Heart right ventricle (tissue), 16 donors: Measurements from ENCODE around the gene PTHLH. TPM values are rescaled to one million over a fixed set of nuclear protein-coding genes. Genes with fewer than 3 reads are reported as not detected.

Experiments used
- ATAC-seq, 8 donors: fragments of 200-7000 bp; cut with Tn5 transposase; one replicate each; pipeline ENCODE4 v1.9.1; 2020; ENCODE audit warnings: mild to moderate bottlenecking in 8 of 8, moderate library complexity in 8 of 8, moderate number of reproducible peaks in 1 of 8
- DNase-seq, 2 donors: peaks; one replicate each; pipeline ENCODE4 v3.0.0-alpha.2; 2020
- H3K27ac ChIP-seq, 10 donors: fragments of 200-600 bp; sonication (generic) in 2 of 10; one replicate each; pipeline versions ENCODE4 v1.5.0 to v1.8.0; 2020 to 2022; ENCODE audit warnings: mild to moderate bottlenecking in 3 of 10
- H3K27me3 ChIP-seq, 7 donors: fragments of 200-600 bp; one replicate each; pipeline ENCODE4 v1.8.0; 2021 to 2022; ENCODE audit warnings: mild to moderate bottlenecking in 2 of 7
- H3K36me3 ChIP-seq, 9 donors: fragments of 200-600 bp; sonication (generic) in 1 of 9; one replicate each; pipeline versions ENCODE4 v1.5.0 to v1.8.0; 2020 to 2022; ENCODE audit warnings: mild to moderate bottlenecking in 2 of 9
- H3K4me1 ChIP-seq, 9 donors: fragments of 200-600 bp; sonication (generic) in 1 of 9; one replicate each; pipeline versions ENCODE4 v1.5.0 to v1.8.0; 2020 to 2022; ENCODE audit warnings: mild to moderate bottlenecking in 4 of 9
- H3K4me3 ChIP-seq, 10 donors: fragments of 200-600 bp; sonication (generic) in 2 of 10; one replicate each; pipeline versions ENCODE4 v1.5.0 to v1.8.0; 2020 to 2022; ENCODE audit warnings: mild to moderate bottlenecking in 7 of 10, moderate library complexity in 2 of 10
- H3K9me3 ChIP-seq, 11 donors: fragments of 200-600 bp in 10 of 11; sonication (generic) in 2 of 11; one replicate each; pipeline versions ENCODE4 v1.5.0 to v1.8.0; 2013 to 2022; ENCODE audit warnings: mild to moderate bottlenecking in 2 of 11, control low read depth in 1 of 11, moderate library complexity in 1 of 11
- whole genome bisulfite sequencing, 2 donors: extraction: QIAGEN DNeasy Blood & Tissue Kit; methylation state at CpG; one replicate each; pipeline ENCODE4 v1.1.7; 2013; ENCODE audit warnings: inconsistent platforms in 1 of 2; 5-methylcytosine and 5-hydroxymethylcytosine counted together
- intact Hi-C, 10 donors: fragments of 100-400 bp; cut with DNase I; formaldehyde crosslinking; loops; one replicate each; pipeline versions ENCODE4 v1.11.1 to v1.14.2; 2022
- polyA plus RNA-seq, 2 donors: library from polyadenylated mRNA; stranded (reverse); fragments of 200-250 nt; gene quantifications; one replicate each; pipeline ENCODE4 v1.2.3, GENCODE V29; 2013
- total RNA-seq, 10 donors: library from RNA; stranded (reverse); fragmentation: NEBNext Ultra II Directional in 3 of 10; extraction: Animal tissue kit (Norgen Biotek cat#: 25700) in 3 of 10; gene quantifications; one replicate each; pipeline versions ENCODE4 v1.2.1 to v1.2.4, GENCODE V29; 2021 to 2023
- TF ChIP-seq, protein P1 (sequence below), 9 donors: fragments of 200-600 bp; sonication (generic) in 2 of 9; IDR thresholded peaks; one replicate each; pipeline versions ENCODE4 v1.5.0 to v1.8.0; 2021 to 2022; ENCODE audit warnings: antibody characterized with exemption in 9 of 9, mild to moderate bottlenecking in 5 of 9, moderate library complexity in 1 of 9
- donor health status: Arrhythmogenic right ventricular cardiomyopathy.
- donor health status: ischemic (EF 13 %, LVEDD 7.1; RV severe dilation, severe dysfunction).
- donor health status: healthy with polysubstance abuse.
- donor health status: DM: no; HTN: yes; CAD: no.
- donor health status: DM: no; HTN: no; CAD: no.
- donor health status: ischemic (EF 25% LVEDD 6.9; RV normal size, moderate dysfunction).
- donor health status: ischemic (EF 25% LVEDD 5.7; RV mildly dilated, moderate dysfunction).
- donor health status: healthy.
- donor health status: DM: yes; HTN: yes; CAD: no.
- donor health status: Ischemic cardiomyopathy.
- donor health status: ischemic (EF 35%, LVEDD 5.7; RV mildly dilated, moderate dysfunction).
- donor health status: nonischemic (EF 11% LVEDD 7.7; RV severe dilation, severe dysfunction).
- donor health status: DM: yes; HTN: yes; CAD: no.
- donor health status: PGD.
- donor health status: ischemic (EF 29% LVEDD 5.4; RV normal size, mild dysfunction).
- donor health status: nonischemic (EF 23%, LVEDD 6.1; RV moderate dilation, normal function).

Gene PTHLH
- total and polyA plus RNA-seq, 12 donors: 0.21 to 9.4 (median 1.3) TPM; not detected in 2

DNA sequence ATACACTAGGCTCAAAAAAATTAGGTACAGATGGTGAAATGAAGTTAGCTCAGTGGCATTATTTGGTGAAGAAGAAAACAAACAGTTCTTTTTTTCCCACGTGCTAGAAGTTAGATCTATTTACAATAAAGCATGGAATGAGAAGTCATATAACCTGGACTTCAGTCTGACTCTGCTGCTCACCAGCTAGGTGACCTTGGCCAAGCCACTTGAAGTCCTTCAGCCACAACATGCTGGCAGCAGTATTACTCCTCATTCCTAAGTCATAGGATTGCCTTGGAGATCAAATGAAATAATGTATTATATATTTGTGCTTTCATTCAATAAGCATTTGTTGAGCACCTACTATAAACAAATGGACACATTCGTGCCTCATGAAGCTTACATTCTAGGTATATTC, 45.2 kb downstream of the PTHLH start:
- no peak overlapping the region for H3K4me3 ChIP-seq
- peak in 1 of 8 donors; percentile 44 for ATAC-seq
- H3K27me3 ChIP-seq: no peaks in the 10 kb centered on the region
- 63 to 78% methylated on average over 2 of the region's 2 CpGs for WGBS, 2 donors
- no peaks in the 10 kb centered on the region for H3K36me3 ChIP-seq
- H3K4me1 ChIP-seq: peaks cover 0 to 10% (median 5%) of the 10 kb centered on the region in 9 donors
- DNase-seq: peak in 1 of 2 donors; percentile 12
- no peaks in the 10 kb centered on the region for H3K9me3 ChIP-seq
- H3K27ac ChIP-seq: no peak overlapping the region
- TF ChIP-seq, protein P1, sequence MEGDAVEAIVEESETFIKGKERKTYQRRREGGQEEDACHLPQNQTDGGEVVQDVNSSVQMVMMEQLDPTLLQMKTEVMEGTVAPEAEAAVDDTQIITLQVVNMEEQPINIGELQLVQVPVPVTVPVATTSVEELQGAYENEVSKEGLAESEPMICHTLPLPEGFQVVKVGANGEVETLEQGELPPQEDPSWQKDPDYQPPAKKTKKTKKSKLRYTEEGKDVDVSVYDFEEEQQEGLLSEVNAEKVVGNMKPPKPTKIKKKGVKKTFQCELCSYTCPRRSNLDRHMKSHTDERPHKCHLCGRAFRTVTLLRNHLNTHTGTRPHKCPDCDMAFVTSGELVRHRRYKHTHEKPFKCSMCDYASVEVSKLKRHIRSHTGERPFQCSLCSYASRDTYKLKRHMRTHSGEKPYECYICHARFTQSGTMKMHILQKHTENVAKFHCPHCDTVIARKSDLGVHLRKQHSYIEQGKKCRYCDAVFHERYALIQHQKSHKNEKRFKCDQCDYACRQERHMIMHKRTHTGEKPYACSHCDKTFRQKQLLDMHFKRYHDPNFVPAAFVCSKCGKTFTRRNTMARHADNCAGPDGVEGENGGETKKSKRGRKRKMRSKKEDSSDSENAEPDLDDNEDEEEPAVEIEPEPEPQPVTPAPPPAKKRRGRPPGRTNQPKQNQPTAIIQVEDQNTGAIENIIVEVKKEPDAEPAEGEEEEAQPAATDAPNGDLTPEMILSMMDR (IDR thresholded peaks at IDR 0.05): no peak
- intact Hi-C loops: no loop called here

DNA sequence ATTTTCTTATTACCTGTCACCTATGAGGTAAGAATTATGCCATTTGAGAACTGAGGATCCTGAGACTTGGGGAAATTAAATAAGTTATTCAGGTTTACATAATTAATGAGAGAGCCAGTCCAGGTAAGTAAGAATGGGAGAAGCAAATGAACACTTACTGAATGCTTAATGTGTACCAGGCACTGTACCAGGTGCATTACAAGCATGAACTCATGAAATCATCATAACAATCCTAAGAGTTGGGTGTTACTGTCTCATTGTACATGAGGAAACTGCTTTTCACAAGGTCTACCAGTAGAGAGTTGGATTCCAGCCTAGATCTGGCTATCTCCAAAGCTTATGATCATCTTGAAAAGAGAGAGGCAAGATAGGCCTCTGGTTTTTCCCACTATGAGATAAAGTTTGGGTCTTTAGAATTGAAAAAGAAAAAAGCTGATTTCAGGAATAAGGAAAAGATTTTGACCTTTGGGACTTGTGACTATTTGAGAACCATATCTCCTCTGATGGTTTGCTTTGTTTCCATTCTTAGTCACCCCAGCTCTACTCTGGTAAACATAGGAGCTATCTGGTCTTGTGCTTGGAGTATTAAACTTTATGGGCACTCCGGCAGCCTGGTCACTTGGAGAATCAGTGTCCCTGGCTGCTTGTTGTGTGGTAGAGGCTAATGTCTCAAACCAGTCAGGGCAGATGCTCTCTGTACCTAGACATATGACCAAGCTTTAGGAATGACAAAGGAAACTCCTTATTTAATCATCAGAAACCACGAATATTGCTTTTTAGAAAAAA, 48.0 kb downstream of the PTHLH start:
- no peaks in the 10 kb centered on the region for H3K9me3 ChIP-seq
- 78 to 81% methylated on average over 2 of the region's 2 CpGs for WGBS, 2 donors
- no peaks in the 10 kb centered on the region for H3K36me3 ChIP-seq
- ATAC-seq: no peak
- intact Hi-C loops: loop anchor here in 1 of 10 donors (5.0 kb wide), 1 partner anchor 197 kb away; no protein-coding TSS in a partner anchor
- H3K4me3 ChIP-seq: no peak overlapping the region
- TF ChIP-seq, protein P1 (IDR thresholded peaks at IDR 0.05): no peak
- H3K27me3 ChIP-seq: no peaks in the 10 kb centered on the region
- no peak overlapping the region for H3K27ac ChIP-seq
- H3K4me1 ChIP-seq: peaks cover 0 to 12% (median 5%) of the 10 kb centered on the region in 9 donors
- DNase-seq: no peak

GRCh38 chr12:27922531-27923139, 49.9 kb downstream of the PTHLH start:
- intact Hi-C loops: loop anchor here in 1 of 10 donors (5.0 kb wide), 1 partner anchor 195 kb away; no protein-coding TSS in a partner anchor
- Histone ChIP-seq H3K27ac (peak overlapping the region in 1 of 10 donors; percentile 7), H3K4me3 (no peak overlapping the region), H3K27me3 (no peaks in the 10 kb centered on the region), H3K9me3 (no peaks in the 10 kb centered on the region), H3K36me3 (no peaks in the 10 kb centered on the region), H3K4me1 (peaks cover 0 to 12% (median 5%) of the 10 kb centered on the region in 9 donors)
- TF ChIP-seq, protein P1 (IDR thresholded peaks at IDR 0.05): no peak
- 61 to 84% methylated on average over 1 of the region's 1 CpG for WGBS, 2 donors
- peak; percentile 42 to 92 (median 76) for ATAC-seq
- peak in 1 of 2 donors; percentile 21 for DNase-seq

DNA sequence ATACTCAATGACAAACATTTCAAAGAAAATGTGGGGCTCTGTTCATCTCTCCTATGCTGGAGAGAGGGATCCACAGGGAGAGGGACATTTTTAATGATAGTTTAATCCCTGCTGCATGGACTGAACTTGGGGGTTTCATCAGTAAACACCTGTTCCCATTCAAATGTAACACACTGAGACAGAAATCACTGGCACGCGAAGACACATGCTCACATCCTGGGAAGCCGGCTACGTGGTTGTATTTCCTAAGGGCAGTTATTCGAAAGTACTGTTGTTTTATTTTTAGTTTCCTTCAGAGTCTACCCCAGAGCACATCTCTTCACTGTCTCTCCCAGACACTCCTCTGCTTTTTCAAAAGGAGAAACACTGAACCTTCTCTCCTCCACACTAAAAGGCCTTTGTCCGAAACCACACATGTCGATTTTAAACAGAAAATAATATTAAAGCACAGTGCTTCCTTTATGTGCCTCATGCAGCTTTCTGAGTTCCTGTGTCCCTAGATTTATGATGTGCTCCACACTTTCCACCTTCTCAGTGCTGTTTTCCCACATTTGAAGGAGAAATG, 52.8 kb downstream of the PTHLH start:
- Histone ChIP-seq H3K9me3 (peaks cover 0 to 4% (median 0%) of the 10 kb centered on the region in 11 donors), H3K27me3 (no peaks in the 10 kb centered on the region), H3K36me3 (no peaks in the 10 kb centered on the region), H3K4me1 (peaks cover 0 to 12% (median 5%) of the 10 kb centered on the region in 9 donors), H3K27ac (no peak overlapping the region), H3K4me3 (no peak overlapping the region)
- TF ChIP-seq, protein P1 (IDR thresholded peaks at IDR 0.05): no peak
- no peak for ATAC-seq
- 68 to 69% methylated on average over 7 of the region's 7 CpGs for WGBS, 2 donors
- no peak for DNase-seq
- intact Hi-C loops: loop anchor here in 1 of 10 donors (5.0 kb wide), 1 partner anchor 192 kb away; no protein-coding TSS in a partner anchor
